HepG2 (cell line): Measurements from ENCODE around the gene HOXA4. TPM values are rescaled to one million over a fixed set of nuclear protein-coding genes. Genes with fewer than 3 reads are reported as not detected.

Experiments
- ARID3A ChIP-seq: IDR thresholded peaks from 2 replicates; pipeline ENCODE4 v1.6.1; 2012; ENCODE audit warnings: low read depth, low read length, improper control_type of control experiment
- CAMTA2 ChIP-seq: sonication (generic); formaldehyde crosslinking; IDR thresholded peaks from 2 replicates; pipeline ENCODE4 v1.4.0; 2020; ENCODE audit warnings: mild to moderate bottlenecking, missing genetic modification reagents, borderline replicate concordance
- CTCF ChIP-seq: sonication (generic); formaldehyde crosslinking; IDR thresholded peaks from 2 replicates; pipeline ENCODE4 v1.5.0; 2020; ENCODE audit warnings: mild to moderate bottlenecking, missing genetic modification reagents, moderate library complexity
- ERF ChIP-seq: IDR thresholded peaks from 2 replicates; pipeline ENCODE4 v1.6.1; 2018; ENCODE audit warnings: missing biosample characterization, missing genetic modification reagents
- HDAC2 ChIP-seq: sonication (generic); formaldehyde crosslinking; IDR thresholded peaks from 2 replicates; pipeline ENCODE4 v1.4.0; 2020; ENCODE audit warnings: missing genetic modification reagents
- KMT2A ChIP-seq: sonication (generic); formaldehyde crosslinking; IDR thresholded peaks from 2 replicates; pipeline ENCODE4 v1.4.0; 2020; ENCODE audit warnings: missing genetic modification reagents
- MIER2 ChIP-seq: IDR thresholded peaks from 2 replicates; pipeline ENCODE4 v1.6.1; 2016; ENCODE audit warnings: missing biosample characterization, missing genetic modification reagents
- MLLT10 ChIP-seq: sonication (generic); formaldehyde crosslinking; IDR thresholded peaks from 2 replicates; pipeline ENCODE4 v1.4.0; 2020; ENCODE audit warnings: missing genetic modification reagents
- MYC ChIP-seq: sonication (generic); formaldehyde crosslinking; IDR thresholded peaks from 2 replicates; pipeline ENCODE4 v1.9.0; 2021; ENCODE audit warnings: missing genetic modification reagents, borderline replicate concordance
- PHF20 ChIP-seq: sonication (generic); formaldehyde crosslinking; IDR thresholded peaks from 2 replicates; pipeline ENCODE4 v1.5.0; 2020; ENCODE audit warnings: mild to moderate bottlenecking, missing genetic modification reagents
- POLR2G ChIP-seq: fragments of 200-400 bp; formaldehyde crosslinking; IDR thresholded peaks from 2 replicates; pipeline ENCODE4 v1.6.1; 2018; ENCODE audit warnings: mild to moderate bottlenecking, low read depth, low read length, moderate library complexity
- SP4 ChIP-seq: sonication (generic); formaldehyde crosslinking; IDR thresholded peaks from 2 replicates; pipeline ENCODE4 v1.8.1; 2023; ENCODE audit warnings: mild to moderate bottlenecking, missing genetic modification reagents
- ZNF296 ChIP-seq: sonication (generic); formaldehyde crosslinking; conservative IDR thresholded peaks from 2 replicates; pipeline ENCODE4 v1.5.0; 2020; ENCODE audit warnings: mild to moderate bottlenecking, missing genetic modification reagents
- polyA plus RNA-seq, 8 experiments: library from polyadenylated mRNA; depleted of rRNA in 3 of 8; stranded (reverse) in 7 of 8; unstranded in 1 of 8; fragments of >200 nt; fragmentation: Illumina TruSeq in 4 of 8; extraction: Trizol in 4 of 8; gene quantifications; 2 replicates each; pipeline versions ENCODE4 v1.2.1 to v1.2.3, GENCODE V29; 2011 to 2016; ENCODE audit warnings: low read depth in 4 of 8, missing spikeins in 1 of 8, mixed read lengths in 1 of 8; ENCODE audit not compliant: insufficient read depth in 1 of 8
- total RNA-seq, 5 experiments: library from RNA; depleted of rRNA; stranded (reverse); fragments of >200 nt; fragmentation: Illumina TruSeq; extraction: Trizol; gene quantifications; 2 replicates each; pipeline ENCODE4 v1.2.3, GENCODE V29; 2016; ENCODE audit warnings: low read depth in 1 of 5
- TF ChIP-seq, protein P1 (sequence below): sonication (generic); formaldehyde crosslinking; IDR thresholded peaks from 2 replicates; pipeline ENCODE4 v1.4.0; 2020; ENCODE audit warnings: missing genetic modification reagents, low read depth, mild to moderate bottlenecking, borderline replicate concordance
- TF ChIP-seq, protein P2 (sequence below), 2 experiments: IDR thresholded peaks; 2 replicates each; pipeline ENCODE4 v1.6.1; 2011 to 2012; ENCODE audit warnings: low read length in 2 of 2, borderline replicate concordance in 1 of 2, low read depth in 1 of 2, mild to moderate bottlenecking in 1 of 2, moderate library complexity in 1 of 2
- TF ChIP-seq, protein P3 (sequence below): sonication (generic); formaldehyde crosslinking; IDR thresholded peaks from 2 replicates; pipeline ENCODE4 v1.8.1; 2022; ENCODE audit warnings: low read depth, mild to moderate bottlenecking, missing genetic modification reagents

Gene HOXA4
- total and polyA plus RNA-seq, 2 of the 13 experiments (the other 11 are each of a cell fraction or from before 2014, with no cell fraction given), result 2.4 to 5.4 TPM

GRCh38 chr7:27150568-27151340, 20.2 kb upstream of the HOXA4 start (continued):
- TF ChIP-seq, protein P1, sequence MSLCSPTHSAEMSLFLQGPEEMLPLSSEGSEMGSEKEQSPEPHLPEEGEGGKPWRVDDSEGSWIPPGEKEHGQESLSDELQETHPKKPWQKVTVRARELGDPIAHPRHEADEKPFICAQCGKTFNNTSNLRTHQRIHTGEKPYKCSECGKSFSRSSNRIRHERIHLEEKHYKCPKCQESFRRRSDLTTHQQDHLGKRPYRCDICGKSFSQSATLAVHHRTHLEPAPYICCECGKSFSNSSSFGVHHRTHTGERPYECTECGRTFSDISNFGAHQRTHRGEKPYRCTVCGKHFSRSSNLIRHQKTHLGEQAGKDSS (CRISPR knock-in tag), result no peak; the same call in 1 of the 2 replicates
- TF ChIP-seq MLLT10 (CRISPR knock-in tag) (no peak), ARID3A (peak; percentile 94), POLR2G (peak; percentile 26; the same call in 1 of the 2 replicates), ERF (CRISPR knock-in tag) (no peak; the same call in 1 of the 2 replicates), MYC (CRISPR knock-in tag) (peak; percentile 46; the same call in 1 of the 2 replicates), ZNF296 (CRISPR knock-in tag) (peak; percentile 83; the same call in 1 of the 2 replicates), HDAC2 (CRISPR knock-in tag) (0 out of 2 replicates have a peak, but pooled peaks have one; percentile 31), KMT2A (0 out of 2 replicates have a peak, but pooled peaks have one; percentile 40), SP4 (CRISPR knock-in tag) (peak; percentile 70), CAMTA2 (0 out of 2 replicates have a peak, but pooled peaks have one; percentile 41), MIER2 (CRISPR knock-in tag) (0 out of 2 replicates have a peak, but pooled peaks have one; percentile 44), CTCF (CRISPR knock-in tag) (peak; percentile 90), PHF20 (CRISPR knock-in tag) (peak; percentile 23; the same call in 1 of the 2 replicates)
- TF ChIP-seq, protein P2, sequence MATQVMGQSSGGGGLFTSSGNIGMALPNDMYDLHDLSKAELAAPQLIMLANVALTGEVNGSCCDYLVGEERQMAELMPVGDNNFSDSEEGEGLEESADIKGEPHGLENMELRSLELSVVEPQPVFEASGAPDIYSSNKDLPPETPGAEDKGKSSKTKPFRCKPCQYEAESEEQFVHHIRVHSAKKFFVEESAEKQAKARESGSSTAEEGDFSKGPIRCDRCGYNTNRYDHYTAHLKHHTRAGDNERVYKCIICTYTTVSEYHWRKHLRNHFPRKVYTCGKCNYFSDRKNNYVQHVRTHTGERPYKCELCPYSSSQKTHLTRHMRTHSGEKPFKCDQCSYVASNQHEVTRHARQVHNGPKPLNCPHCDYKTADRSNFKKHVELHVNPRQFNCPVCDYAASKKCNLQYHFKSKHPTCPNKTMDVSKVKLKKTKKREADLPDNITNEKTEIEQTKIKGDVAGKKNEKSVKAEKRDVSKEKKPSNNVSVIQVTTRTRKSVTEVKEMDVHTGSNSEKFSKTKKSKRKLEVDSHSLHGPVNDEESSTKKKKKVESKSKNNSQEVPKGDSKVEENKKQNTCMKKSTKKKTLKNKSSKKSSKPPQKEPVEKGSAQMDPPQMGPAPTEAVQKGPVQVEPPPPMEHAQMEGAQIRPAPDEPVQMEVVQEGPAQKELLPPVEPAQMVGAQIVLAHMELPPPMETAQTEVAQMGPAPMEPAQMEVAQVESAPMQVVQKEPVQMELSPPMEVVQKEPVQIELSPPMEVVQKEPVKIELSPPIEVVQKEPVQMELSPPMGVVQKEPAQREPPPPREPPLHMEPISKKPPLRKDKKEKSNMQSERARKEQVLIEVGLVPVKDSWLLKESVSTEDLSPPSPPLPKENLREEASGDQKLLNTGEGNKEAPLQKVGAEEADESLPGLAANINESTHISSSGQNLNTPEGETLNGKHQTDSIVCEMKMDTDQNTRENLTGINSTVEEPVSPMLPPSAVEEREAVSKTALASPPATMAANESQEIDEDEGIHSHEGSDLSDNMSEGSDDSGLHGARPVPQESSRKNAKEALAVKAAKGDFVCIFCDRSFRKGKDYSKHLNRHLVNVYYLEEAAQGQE (IDR thresholded peaks at IDR 0.05; ENCODE audit: borderline replicate concordance in 1 of 2, low read depth in 1 of 2, low read length in 2 of 2), result peak; percentile 1 to 77
- TF ChIP-seq, protein P3, sequence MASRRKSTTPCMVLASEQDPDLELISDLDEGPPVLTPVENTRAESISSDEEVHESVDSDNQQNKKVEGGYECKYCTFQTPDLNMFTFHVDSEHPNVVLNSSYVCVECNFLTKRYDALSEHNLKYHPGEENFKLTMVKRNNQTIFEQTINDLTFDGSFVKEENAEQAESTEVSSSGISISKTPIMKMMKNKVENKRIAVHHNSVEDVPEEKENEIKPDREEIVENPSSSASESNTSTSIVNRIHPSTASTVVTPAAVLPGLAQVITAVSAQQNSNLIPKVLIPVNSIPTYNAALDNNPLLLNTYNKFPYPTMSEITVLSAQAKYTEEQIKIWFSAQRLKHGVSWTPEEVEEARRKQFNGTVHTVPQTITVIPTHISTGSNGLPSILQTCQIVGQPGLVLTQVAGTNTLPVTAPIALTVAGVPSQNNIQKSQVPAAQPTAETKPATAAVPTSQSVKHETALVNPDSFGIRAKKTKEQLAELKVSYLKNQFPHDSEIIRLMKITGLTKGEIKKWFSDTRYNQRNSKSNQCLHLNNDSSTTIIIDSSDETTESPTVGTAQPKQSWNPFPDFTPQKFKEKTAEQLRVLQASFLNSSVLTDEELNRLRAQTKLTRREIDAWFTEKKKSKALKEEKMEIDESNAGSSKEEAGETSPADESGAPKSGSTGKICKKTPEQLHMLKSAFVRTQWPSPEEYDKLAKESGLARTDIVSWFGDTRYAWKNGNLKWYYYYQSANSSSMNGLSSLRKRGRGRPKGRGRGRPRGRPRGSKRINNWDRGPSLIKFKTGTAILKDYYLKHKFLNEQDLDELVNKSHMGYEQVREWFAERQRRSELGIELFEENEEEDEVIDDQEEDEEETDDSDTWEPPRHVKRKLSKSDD (CRISPR knock-in tag), result peak; percentile 83
